Measurements from ENCODE around the gene ATP5F1C. TPM values are rescaled to one million over a fixed set of nuclear protein-coding genes. Genes with fewer than 3 reads are reported as not detected.

Gene ATP5F1C
- total RNA-seq, 1 experiment from 2014 or later: 288 TPM

DNA sequence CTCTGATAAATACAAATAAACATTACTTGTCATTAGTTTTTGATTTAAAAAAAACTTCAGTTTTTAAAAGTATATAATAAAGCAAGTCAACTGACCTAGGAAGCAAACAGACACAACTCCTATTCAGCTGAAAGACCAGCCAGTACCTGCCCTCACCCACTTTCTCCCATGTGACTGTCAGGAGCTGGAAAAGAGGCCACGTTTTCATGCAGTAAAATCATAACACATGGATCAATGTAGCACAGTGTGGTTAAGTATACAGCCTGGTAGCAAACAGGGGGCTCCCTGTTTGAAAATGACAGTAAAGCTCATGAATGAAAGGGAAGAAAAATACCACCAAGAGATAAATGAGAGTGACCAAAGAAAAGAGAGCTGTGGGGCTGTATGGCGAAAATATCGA lies 21.7 kb upstream of the ATP5F1C start:
- ATAC-seq (no peak), DNase-seq (ENCODE audit: low spot score) (no peak)
- no peak overlapping the region for H3K4me3 Mint-ChIP-seq
- H3K27me3 Mint-ChIP-seq (ENCODE audit: low read depth): no peaks in the 10 kb centered on the region
- POLR2A ChIA-PET: no interaction called here
- no peaks in the 10 kb centered on the region for H3K9me3 Mint-ChIP-seq
- no peaks in the 10 kb centered on the region for H3K4me1 Mint-ChIP-seq
- CTCF ChIA-PET: interaction anchor here (1.8 kb wide), 1 partner anchor 10 kb away, joined by 5 read pairs; no protein-coding TSS in a partner anchor
- peaks cover 65% of the 10 kb centered on the region for H3K36me3 Mint-ChIP-seq
- no peak overlapping the region for H3K27ac Mint-ChIP-seq
- TF ChIP-seq PRRX2 (CRISPR knock-in tag; IDR thresholded peaks at IDR 0.05) (no peak), ETV6 (CRISPR knock-in tag; IDR thresholded peaks at IDR 0.05) (no peak), E2F4 (CRISPR knock-in tag; IDR thresholded peaks at IDR 0.05; ENCODE audit: borderline replicate concordance, low read depth) (no peak), TEAD4 (CRISPR knock-in tag; IDR thresholded peaks at IDR 0.05) (no peak), ATF2 (CRISPR knock-in tag; IDR thresholded peaks at IDR 0.05; ENCODE audit: borderline replicate concordance, low read depth) (no peak), ZNF317 (CRISPR knock-in tag; IDR thresholded peaks at IDR 0.05; ENCODE audit: borderline replicate concordance, low read depth) (no peak), RELA (CRISPR knock-in tag; IDR thresholded peaks at IDR 0.05; ENCODE audit: borderline replicate concordance) (no peak), TCF7 (CRISPR knock-in tag; IDR thresholded peaks at IDR 0.05; ENCODE audit: low read depth) (no peak), ZSCAN18 (CRISPR knock-in tag; IDR thresholded peaks at IDR 0.05) (no peak), USF1 (CRISPR knock-in tag; IDR thresholded peaks at IDR 0.05) (no peak), JAZF1 (CRISPR knock-in tag; IDR thresholded peaks at IDR 0.05) (no peak)
- TF ChIP-seq, protein P1, sequence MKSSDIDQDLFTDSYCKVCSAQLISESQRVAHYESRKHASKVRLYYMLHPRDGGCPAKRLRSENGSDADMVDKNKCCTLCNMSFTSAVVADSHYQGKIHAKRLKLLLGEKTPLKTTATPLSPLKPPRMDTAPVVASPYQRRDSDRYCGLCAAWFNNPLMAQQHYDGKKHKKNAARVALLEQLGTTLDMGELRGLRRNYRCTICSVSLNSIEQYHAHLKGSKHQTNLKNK (CRISPR knock-in tag; IDR thresholded peaks at IDR 0.05): no peak

DNA sequence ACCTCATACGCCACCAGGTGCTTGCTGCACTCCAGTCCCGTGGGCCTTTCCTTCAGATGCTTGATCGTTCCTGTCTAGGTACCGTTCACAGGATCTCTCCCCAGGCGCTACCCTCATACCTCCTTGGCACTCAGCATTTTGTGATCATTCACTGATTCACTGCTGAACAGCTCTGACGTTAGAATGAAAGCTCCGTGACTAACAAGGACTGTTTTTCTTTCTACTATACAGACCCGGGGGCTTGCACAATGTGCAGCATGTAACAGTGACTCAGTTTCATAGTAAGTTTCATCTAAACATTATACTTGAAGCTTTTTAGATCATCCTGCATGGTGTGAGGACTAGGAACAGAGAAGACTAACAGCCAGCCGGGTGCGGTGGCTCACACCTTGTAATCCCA lies 20.8 kb upstream of the ATP5F1C start:
- POLR2A ChIA-PET: no interaction called here
- Mint-ChIP-seq H3K4me3 (no peak overlapping the region), H3K27ac (no peak overlapping the region), H3K9me3 (no peaks in the 10 kb centered on the region), H3K36me3 (peaks cover 61% of the 10 kb centered on the region), H3K27me3 (ENCODE audit: low read depth) (no peaks in the 10 kb centered on the region), H3K4me1 (no peaks in the 10 kb centered on the region)
- ATAC-seq (no peak), DNase-seq (ENCODE audit: low spot score) (no peak)
- CTCF ChIA-PET: interaction anchor here (1.8 kb wide), 1 partner anchor 11 kb away, joined by 5 read pairs; no protein-coding TSS in a partner anchor
- no peak for TF ChIP-seq SMAD4 (CRISPR knock-in tag; IDR thresholded peaks at IDR 0.05)
- TF ChIP-seq RELA (CRISPR knock-in tag; IDR thresholded peaks at IDR 0.05; ENCODE audit: borderline replicate concordance): no peak
- TF ChIP-seq, protein P1 (CRISPR knock-in tag; IDR thresholded peaks at IDR 0.05): no peak
- TF ChIP-seq ZNF138 (CRISPR knock-in tag; conservative IDR thresholded peaks at IDR 0.05): no peak
- TF ChIP-seq HMGXB4 (CRISPR knock-in tag; IDR thresholded peaks at IDR 0.05): no peak
- TF ChIP-seq SOX15 (CRISPR knock-in tag; IDR thresholded peaks at IDR 0.05): no peak
- no peak for TF ChIP-seq GABPB1 (CRISPR knock-in tag; IDR thresholded peaks at IDR 0.05)
- no peak for TF ChIP-seq NFE2L1 (CRISPR knock-in tag; IDR thresholded peaks at IDR 0.05)

Measured in WTC11 (cell line).